Activated naive CD8-positive, alpha-beta T cell (primary cell): ENCODE results near the gene CSTPP1.
"Not testable (repeated sequence)": the region's sequence is repeated elsewhere in the genome, so short reads cannot be mapped to it uniquely, and the experiment has no call there.

Experiments used
- H3K27ac Mint-ChIP-seq: one replicate; pipeline ENCODE4 v1.8.0; 2021; ENCODE audit warnings: mixed read lengths
- H3K27me3 Mint-ChIP-seq: one replicate; pipeline ENCODE4 v1.8.0; 2021; ENCODE audit warnings: mixed read lengths
- H3K36me3 Mint-ChIP-seq: one replicate; pipeline ENCODE4 v1.8.0; 2021; ENCODE audit warnings: mixed read lengths
- H3K4me1 Mint-ChIP-seq: one replicate; pipeline ENCODE4 v1.8.0; 2021; ENCODE audit warnings: low read depth, mixed read lengths
- H3K4me3 Mint-ChIP-seq: one replicate; pipeline ENCODE4 v1.8.0; 2021; ENCODE audit warnings: mild to moderate bottlenecking, mixed read lengths
- H3K9me3 Mint-ChIP-seq: one replicate; pipeline ENCODE4 v1.8.0; 2021; ENCODE audit warnings: low read depth, mixed read lengths

The CSTPP1 gene

GRCh38 chr11:46918083-46918787 lies 18.3 kb upstream of the CSTPP1 start, which contains the start of gene LRP4:
Gene LRP4 (minus strand): TSS chr11:46918550. CDS start chr11:46918379, 171 bp downstream.
- Mint-ChIP-seq H3K4me1 (peaks cover 24% of the 10 kb centered on the region), H3K27ac (no peak within 1 kb of the TSS), H3K27me3 (peaks cover 28% of the 10 kb centered on the region), H3K36me3 (no peaks in the 10 kb centered on the region), H3K9me3 (no peaks in the 10 kb centered on the region), H3K4me3 (peak within 1 kb of the TSS; percentile 81)

- Mint-ChIP-seq H3K27ac (no peak overlapping the region), H3K36me3 (no peaks in the 10 kb centered on the region), H3K9me3 (no peaks in the 10 kb centered on the region), H3K4me3 (peak overlapping the region; percentile 81), H3K27me3 (peaks cover 24% of the 10 kb centered on the region), H3K4me1 (peaks cover 24% of the 10 kb centered on the region)
These were observed 17.6 kb upstream of the CSTPP1 start for GRCh38 chr11:46918788-46919513.

- Mint-ChIP-seq H3K27me3 (peaks cover 16% of the 10 kb centered on the region), H3K27ac (no peak overlapping the region), H3K36me3 (no peaks in the 10 kb centered on the region), H3K4me1 (peaks cover 24% of the 10 kb centered on the region), H3K9me3 (no peaks in the 10 kb centered on the region), H3K4me3 (no peak overlapping the region)
These were observed 15.8 kb upstream of the CSTPP1 start for GRCh38 chr11:46920755-46921154.

- not testable (repeated sequence) for H3K4me1 Mint-ChIP-seq, H3K27me3 Mint-ChIP-seq, H3K9me3 Mint-ChIP-seq, H3K36me3 Mint-ChIP-seq, H3K27ac Mint-ChIP-seq, H3K4me3 Mint-ChIP-seq
These were observed 8.6 kb upstream of the CSTPP1 start for GRCh38 chr11:46927928-46928327.

GRCh38 chr11:46928701-46929100 lies 7.9 kb upstream of the CSTPP1 start:
- not testable (repeated sequence) for H3K36me3 Mint-ChIP-seq, H3K4me3 Mint-ChIP-seq, H3K9me3 Mint-ChIP-seq, H3K27me3 Mint-ChIP-seq, H3K27ac Mint-ChIP-seq, H3K4me1 Mint-ChIP-seq

- Mint-ChIP-seq H3K9me3 (no peaks in the 10 kb centered on the region), H3K4me1 (peaks cover 8% of the 10 kb centered on the region), H3K27me3 (peaks cover 7% of the 10 kb centered on the region), H3K4me3 (no peak overlapping the region), H3K36me3 (no peaks in the 10 kb centered on the region), H3K27ac (no peak overlapping the region)
These were observed 6.5 kb upstream of the CSTPP1 start for GRCh38 chr11:46930089-46930488.

GRCh38 chr11:46942172-46942571 lies 5.6 kb downstream of the CSTPP1 start:
- no peaks in the 10 kb centered on the region for H3K27me3 Mint-ChIP-seq
- no peak overlapping the region for H3K4me3 Mint-ChIP-seq
- peaks cover 2% of the 10 kb centered on the region for H3K4me1 Mint-ChIP-seq

GRCh38 chr11:46944356-46945075 lies 8.0 kb downstream of the CSTPP1 start:
- no peak overlapping the region for H3K27ac Mint-ChIP-seq
- H3K27me3 Mint-ChIP-seq, result no peaks in the 10 kb centered on the region
- H3K4me3 Mint-ChIP-seq, result no peak overlapping the region
- no peaks in the 10 kb centered on the region for H3K36me3 Mint-ChIP-seq
- no peaks in the 10 kb centered on the region for H3K4me1 Mint-ChIP-seq
- H3K9me3 Mint-ChIP-seq, result no peaks in the 10 kb centered on the region

More at GRCh38 chr11:46942172-46942571, 5.6 kb downstream of the CSTPP1 start:
- no peak overlapping the region for H3K27ac Mint-ChIP-seq
- no peaks in the 10 kb centered on the region for H3K36me3 Mint-ChIP-seq
- no peaks in the 10 kb centered on the region for H3K9me3 Mint-ChIP-seq

GRCh38 chr11:46947399-46948077 lies 11.0 kb downstream of the CSTPP1 start:
- Mint-ChIP-seq H3K36me3 (no peaks in the 10 kb centered on the region), H3K27ac (no peak overlapping the region), H3K27me3 (no peaks in the 10 kb centered on the region), H3K4me1 (peaks cover 4% of the 10 kb centered on the region), H3K4me3 (no peak overlapping the region), H3K9me3 (no peaks in the 10 kb centered on the region)

- H3K27ac Mint-ChIP-seq, result no peak overlapping the region
- H3K4me1 Mint-ChIP-seq, result peaks cover 4% of the 10 kb centered on the region
- H3K4me3 Mint-ChIP-seq, result no peak overlapping the region
- no peaks in the 10 kb centered on the region for H3K27me3 Mint-ChIP-seq
- no peaks in the 10 kb centered on the region for H3K9me3 Mint-ChIP-seq
- H3K36me3 Mint-ChIP-seq, result no peaks in the 10 kb centered on the region
These were observed 12.0 kb downstream of the CSTPP1 start for GRCh38 chr11:46948378-46949131.

- H3K27me3 Mint-ChIP-seq, result no peaks in the 10 kb centered on the region
- H3K4me1 Mint-ChIP-seq, result peaks cover 4% of the 10 kb centered on the region
- no peaks in the 10 kb centered on the region for H3K9me3 Mint-ChIP-seq
- H3K27ac Mint-ChIP-seq, result no peak overlapping the region
- peaks cover 3% of the 10 kb centered on the region for H3K36me3 Mint-ChIP-seq
- no peak overlapping the region for H3K4me3 Mint-ChIP-seq
These were observed 12.7 kb downstream of the CSTPP1 start for GRCh38 chr11:46949297-46949696.

GRCh38 chr11:46951864-46952263 lies 15.3 kb downstream of the CSTPP1 start:
- H3K9me3 Mint-ChIP-seq, result no peaks in the 10 kb centered on the region
- H3K27ac Mint-ChIP-seq, result no peak overlapping the region
- no peak overlapping the region for H3K4me3 Mint-ChIP-seq
- peaks cover 4% of the 10 kb centered on the region for H3K4me1 Mint-ChIP-seq
- no peaks in the 10 kb centered on the region for H3K27me3 Mint-ChIP-seq
- H3K36me3 Mint-ChIP-seq, result peaks cover 3% of the 10 kb centered on the region

- peaks cover 6% of the 10 kb centered on the region for H3K36me3 Mint-ChIP-seq
- no peaks in the 10 kb centered on the region for H3K9me3 Mint-ChIP-seq
- H3K27me3 Mint-ChIP-seq, result no peaks in the 10 kb centered on the region
- H3K4me3 Mint-ChIP-seq, result no peak overlapping the region
- H3K27ac Mint-ChIP-seq, result no peak overlapping the region
- peaks cover 4% of the 10 kb centered on the region for H3K4me1 Mint-ChIP-seq
These were observed 16.0 kb downstream of the CSTPP1 start for GRCh38 chr11:46952553-46952952.

- Mint-ChIP-seq H3K27ac (no peak overlapping the region), H3K36me3 (peaks cover 8% of the 10 kb centered on the region), H3K4me3 (no peak overlapping the region), H3K27me3 (no peaks in the 10 kb centered on the region), H3K9me3 (no peaks in the 10 kb centered on the region), H3K4me1 (peaks cover 4% of the 10 kb centered on the region)
These were observed 16.5 kb downstream of the CSTPP1 start for GRCh38 chr11:46953093-46953492.
